ENCODE results near the gene FBLN2. TPM values are rescaled to one million over a fixed set of nuclear protein-coding genes. Genes with fewer than 3 reads are reported as not detected.

The FBLN2 gene
- total RNA-seq, 2 experiments from 2014 or later: not detected

Other genes with a start within 250 kb of the FBLN2 start
- gene NUP210, start 128.8 kb upstream of the FBLN2 start, total RNA-seq: 100 to 1,000 TPM; 153 to 161 TPM
- 1 to 10 TPM; 2.0 to 3.6 TPM for gene HDAC11, start 68.8 kb upstream of the FBLN2 start, total RNA-seq